ENCODE measurements around the gene TRPM2. TPM values are rescaled to one million over a fixed set of nuclear protein-coding genes. Genes with fewer than 3 reads are reported as not detected.

The TRPM2 gene
- total RNA-seq, 1 donor from 2014 or later: 0.43 TPM

- Histone ChIP-seq H3K4me1 (no peaks in the 10 kb centered on the region), H3K27ac (no peak overlapping the region), H3K27me3 (no peaks in the 10 kb centered on the region), H3K4me3 (no peak overlapping the region), H3K36me3 (no peaks in the 10 kb centered on the region), H3K9me3 (no peaks in the 10 kb centered on the region)
- DNase-seq (ENCODE audit: low spot score in 2 of 2): no peak
- no peak for TF ChIP-seq CTCF (IDR thresholded peaks at IDR 0.05)
- intact Hi-C loops (cut with DNase I): no loop called here
Measured at GRCh38 chr21:44450402-44450801, 97.0 kb downstream of the TRPM2 start.

GRCh38 chr21:44450999-44451398 lies 97.6 kb downstream of the TRPM2 start:
- no peaks in the 10 kb centered on the region for H3K27me3 ChIP-seq
- no peaks in the 10 kb centered on the region for H3K36me3 ChIP-seq
- H3K27ac ChIP-seq: no peak overlapping the region
- TF ChIP-seq CTCF (IDR thresholded peaks at IDR 0.05): no peak
- no peak for DNase-seq (ENCODE audit: low spot score in 2 of 2)
- no peaks in the 10 kb centered on the region for H3K4me1 ChIP-seq
- intact Hi-C loops (cut with DNase I): no loop called here
- H3K4me3 ChIP-seq: no peak overlapping the region
- no peaks in the 10 kb centered on the region for H3K9me3 ChIP-seq

GRCh38 chr21:44453120-44453519 lies 99.7 kb downstream of the TRPM2 start:
- Histone ChIP-seq H3K27ac (no peak overlapping the region), H3K4me3 (no peak overlapping the region), H3K36me3 (no peaks in the 10 kb centered on the region), H3K27me3 (no peaks in the 10 kb centered on the region), H3K9me3 (no peaks in the 10 kb centered on the region), H3K4me1 (peaks cover 0 to 2% of the 10 kb centered on the region in 2 donors)
- DNase-seq (ENCODE audit: low spot score in 2 of 2): no peak
- intact Hi-C loops (cut with DNase I): no loop called here
- no peak for TF ChIP-seq CTCF (IDR thresholded peaks at IDR 0.05)

GRCh38 chr21:44454058-44454457 lies 100.6 kb downstream of the TRPM2 start:
- no peaks in the 10 kb centered on the region for H3K36me3 ChIP-seq
- no peaks in the 10 kb centered on the region for H3K9me3 ChIP-seq
- H3K4me1 ChIP-seq: peaks cover 0 to 2% of the 10 kb centered on the region in 2 donors
- no peak for DNase-seq (ENCODE audit: low spot score in 2 of 2)
- H3K27me3 ChIP-seq: no peaks in the 10 kb centered on the region
- no peak overlapping the region for H3K27ac ChIP-seq
- no peak for TF ChIP-seq CTCF (IDR thresholded peaks at IDR 0.05)
- intact Hi-C loops (cut with DNase I): no loop called here
- no peak overlapping the region for H3K4me3 ChIP-seq

GRCh38 chr21:44454747-44455523 lies 101.5 kb downstream of the TRPM2 start, which contains the start of gene LRRC3:
Gene LRRC3, plus strand, starts transcription at chr21:44455510. Its CDS starts 1,135 bp downstream, at chr21:44456645.
- intact Hi-C loops (cut with DNase I): loop anchor here (5.0 kb wide), 1 partner anchor 118 kb away; the partner anchor contains the start of gene CFAP410
- Histone ChIP-seq H3K4me1 (peaks cover 0 to 2% of the 10 kb centered on the region in 2 donors), H3K27me3 (no peaks in the 10 kb centered on the region), H3K4me3 (peak within 1 kb of the TSS; percentile 73 to 85), H3K27ac (no peak within 1 kb of the TSS), H3K9me3 (no peaks in the 10 kb centered on the region), H3K36me3 (no peaks in the 10 kb centered on the region)
- TF ChIP-seq CTCF (IDR thresholded peaks at IDR 0.05): no peak
- peak; percentile 25 to 86 for DNase-seq (ENCODE audit: low spot score in 2 of 2)
